ENCODE results near the gene WNT1. TPM values are rescaled to one million over a fixed set of nuclear protein-coding genes. Genes with fewer than 3 reads are reported as not detected.

Gene WNT1
- total RNA-seq, 1 donor: not detected

GRCh38 chr12:48973531-48973930 is 4.6 kb upstream of the WNT1 start:
- peak; percentile 39 for DNase-seq (ENCODE audit: low read depth)
- H3K4me3 ChIP-seq (ENCODE audit: low read depth, low read length): no peak overlapping the region
- TF ChIP-seq CTCF (IDR thresholded peaks at IDR 0.05; ENCODE audit: insufficient read depth, low read depth, low read length): no peak

- H3K4me3 ChIP-seq (ENCODE audit: low read depth, low read length): no peak overlapping the region
- peak; percentile 42 for TF ChIP-seq CTCF (IDR thresholded peaks at IDR 0.05; ENCODE audit: insufficient read depth, low read depth, low read length)
- no peak for DNase-seq (ENCODE audit: low read depth)
Observed at GRCh38 chr12:48973941-48974673, 4.0 kb upstream of the WNT1 start.

- peak; percentile 75 for TF ChIP-seq CTCF (IDR thresholded peaks at IDR 0.05; ENCODE audit: insufficient read depth, low read depth, low read length)
- no peak for DNase-seq (ENCODE audit: low read depth)
- no peak overlapping the region for H3K4me3 ChIP-seq (ENCODE audit: low read depth, low read length)
Observed at GRCh38 chr12:48977290-48978281, 536 bp upstream of the WNT1 start.

GRCh38 chr12:48978741-48979601 is 849 bp downstream of the WNT1 start:
- TF ChIP-seq CTCF (IDR thresholded peaks at IDR 0.05; ENCODE audit: insufficient read depth, low read depth, low read length): no peak
- peak overlapping the region; percentile 10 for H3K4me3 ChIP-seq (ENCODE audit: low read depth, low read length)
- DNase-seq (ENCODE audit: low read depth): no peak

GRCh38 chr12:48979602-48980388 is 1.7 kb downstream of the WNT1 start:
- no peak for DNase-seq (ENCODE audit: low read depth)
- TF ChIP-seq CTCF (IDR thresholded peaks at IDR 0.05; ENCODE audit: insufficient read depth, low read depth, low read length): no peak
- peak overlapping the region; percentile 10 for H3K4me3 ChIP-seq (ENCODE audit: low read depth, low read length)
